GM18858 (cell line): ENCODE measurements around the gene MPZL1.

Experiments
- ATAC-seq: cut with Tn5 transposase; IDR thresholded peaks from one replicate; pipeline ENCODE4 v1.9.1; 2021; ENCODE audit not compliant: unreplicated experiment

Gene MPZL1

DNA sequence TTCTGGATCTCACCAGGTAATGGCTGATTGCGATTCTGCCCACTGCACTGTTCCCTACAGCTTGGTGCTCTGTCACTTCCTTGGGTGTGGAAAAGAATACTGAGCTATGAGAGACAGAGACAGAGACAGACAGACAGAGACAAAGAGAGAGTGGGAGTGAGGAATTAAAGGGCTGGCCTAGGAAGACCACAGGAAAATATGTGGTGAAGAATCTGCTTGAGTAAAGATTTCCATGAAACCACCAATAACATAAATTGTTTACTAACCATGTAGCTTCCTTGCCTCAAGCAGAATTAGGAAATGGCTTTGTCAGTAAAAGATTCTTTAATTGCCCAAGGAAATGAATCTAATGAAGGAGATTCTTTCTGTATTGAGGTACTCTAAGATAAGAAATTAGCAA, 54.4 kb downstream of the MPZL1 start:
- no peak for ATAC-seq

DNA sequence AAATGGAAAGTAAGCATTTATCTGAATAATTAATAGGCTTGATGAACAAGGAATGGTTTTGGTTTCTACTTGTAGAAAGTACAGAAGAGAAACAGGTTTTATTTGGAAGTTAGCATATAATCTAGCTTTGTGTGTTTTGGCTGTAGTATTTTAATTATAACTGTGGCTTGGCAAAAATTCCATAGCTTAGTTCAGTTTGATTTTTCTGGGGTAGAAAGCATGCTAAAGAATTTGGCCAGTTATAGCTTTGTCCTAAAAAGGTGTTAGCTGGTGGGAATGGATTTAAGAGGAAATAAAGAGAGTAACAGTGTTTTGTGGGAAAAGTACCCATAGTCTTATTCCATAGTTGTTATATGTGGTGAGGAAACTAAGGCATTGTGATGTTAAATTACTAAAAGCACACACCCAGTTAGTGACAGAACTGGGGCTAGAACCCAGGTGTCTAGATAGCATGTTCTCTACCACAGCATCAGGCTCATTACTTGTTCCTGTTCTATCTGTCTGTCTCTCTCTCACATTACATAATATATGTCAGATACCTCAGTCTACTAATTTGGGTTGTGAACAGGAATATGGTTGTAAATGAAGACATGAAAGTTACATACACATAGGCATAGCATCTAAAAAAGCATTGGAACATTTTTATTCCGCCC, 55.0 kb downstream of the MPZL1 start:
- ATAC-seq: no peak

- ATAC-seq: no peak
These were observed 55.5 kb downstream of the MPZL1 start for GRCh38 chr1:167777269-167777650.

GRCh38 chr1:167781558-167781957, 59.8 kb downstream of the MPZL1 start:
- no peak for ATAC-seq

GRCh38 chr1:167782946-167783345, 61.2 kb downstream of the MPZL1 start:
- no peak for ATAC-seq

GRCh38 chr1:167784876-167785550, 63.2 kb downstream of the MPZL1 start:
- no peak for ATAC-seq

GRCh38 chr1:167786502-167786901, 64.7 kb downstream of the MPZL1 start:
- no peak for ATAC-seq

DNA sequence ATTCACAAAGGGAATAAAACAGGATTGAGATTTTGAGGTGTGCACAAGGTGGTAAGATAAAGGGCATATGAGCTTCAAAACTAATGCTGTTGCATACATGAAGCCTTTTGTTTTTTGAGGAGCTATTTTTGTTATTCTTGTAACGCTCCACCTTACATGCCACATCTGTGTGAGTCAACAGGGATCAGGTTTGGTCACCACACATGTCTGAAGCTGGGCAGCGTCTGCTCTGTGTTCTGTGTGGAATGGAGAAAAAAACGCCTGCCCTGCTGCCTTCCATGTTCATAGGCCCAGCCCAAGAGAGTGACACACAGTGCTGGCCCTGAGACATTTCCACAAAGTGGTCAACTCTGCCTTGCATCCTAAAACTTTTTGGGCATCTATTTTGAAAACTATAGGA, 67.7 kb downstream of the MPZL1 start:
- ATAC-seq: no peak

GRCh38 chr1:167790117-167790516, 68.3 kb downstream of the MPZL1 start:
- no peak for ATAC-seq

- no peak for ATAC-seq
These were observed 69.8 kb downstream of the MPZL1 start for GRCh38 chr1:167791281-167792187.

- ATAC-seq: no peak
These were observed 70.4 kb downstream of the MPZL1 start for GRCh38 chr1:167792188-167792565.

GRCh38 chr1:167794043-167794442, 72.3 kb downstream of the MPZL1 start:
- ATAC-seq: no peak

DNA sequence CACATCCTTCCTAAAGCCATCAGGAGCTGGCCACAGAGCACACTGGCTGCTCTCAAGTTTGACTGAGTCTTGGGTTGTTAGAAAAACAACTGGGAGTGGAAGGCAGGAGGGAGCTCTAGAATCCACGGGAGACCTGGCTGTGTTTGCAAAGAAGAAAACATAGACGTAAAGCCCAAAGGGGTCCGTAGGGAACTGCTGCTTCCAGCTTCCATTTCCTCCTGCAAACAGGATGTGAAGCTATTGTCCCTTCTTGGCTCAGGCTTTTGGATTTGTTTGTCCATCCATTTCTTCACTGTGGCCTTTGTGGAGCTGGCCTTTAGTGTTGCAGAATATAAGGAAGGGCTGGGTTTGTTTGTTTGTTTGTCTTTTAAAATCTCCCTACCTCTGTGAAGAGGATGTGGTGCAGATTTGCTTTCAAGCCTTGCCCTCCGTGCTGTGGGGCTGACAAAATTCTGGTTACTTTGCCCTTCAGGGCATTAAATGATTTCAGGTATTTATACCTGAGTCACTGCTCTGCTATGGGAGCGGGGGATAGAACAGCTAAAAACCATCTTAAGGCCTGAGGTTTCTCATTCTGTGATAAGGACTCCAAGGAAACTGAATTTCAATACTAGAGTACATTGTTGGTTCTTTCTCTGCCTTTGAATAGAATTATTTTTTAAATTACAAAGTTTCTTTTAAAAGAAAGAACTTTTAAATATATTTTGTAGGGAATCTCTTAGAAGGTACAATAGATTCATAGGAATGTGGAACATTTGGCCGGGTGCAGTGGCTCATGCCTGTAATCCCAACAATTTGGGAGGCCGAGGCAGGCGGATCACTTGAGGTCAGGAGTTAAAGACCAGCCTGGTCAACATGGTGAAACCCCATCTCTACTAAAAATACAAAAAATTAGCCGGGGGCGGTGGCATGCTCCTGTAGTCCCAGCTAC, 74.3 kb downstream of the MPZL1 start:
- no peak for ATAC-seq

DNA sequence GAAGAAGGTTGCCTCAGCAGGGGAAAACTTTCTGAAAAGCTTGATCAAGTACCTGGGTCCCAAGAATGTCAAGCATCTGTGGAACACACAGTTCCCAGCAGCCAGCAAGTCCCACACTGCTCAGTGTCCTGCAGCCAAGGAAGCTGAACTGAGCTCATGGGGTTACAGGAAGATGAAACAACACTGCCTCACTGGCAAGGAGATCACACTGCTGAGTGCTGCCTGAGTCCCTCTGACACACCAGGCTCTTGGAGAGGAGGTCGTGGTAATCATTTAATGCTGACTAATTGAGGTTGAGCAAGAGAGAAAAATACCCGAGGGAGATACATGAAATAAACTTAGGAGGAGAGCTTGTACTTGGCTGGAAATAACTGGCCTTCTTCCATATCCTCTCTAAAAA, 75.2 kb downstream of the MPZL1 start:
- no peak for ATAC-seq

- no peak for ATAC-seq
These were observed 77.2 kb downstream of the MPZL1 start for GRCh38 chr1:167798952-167799351.

DNA sequence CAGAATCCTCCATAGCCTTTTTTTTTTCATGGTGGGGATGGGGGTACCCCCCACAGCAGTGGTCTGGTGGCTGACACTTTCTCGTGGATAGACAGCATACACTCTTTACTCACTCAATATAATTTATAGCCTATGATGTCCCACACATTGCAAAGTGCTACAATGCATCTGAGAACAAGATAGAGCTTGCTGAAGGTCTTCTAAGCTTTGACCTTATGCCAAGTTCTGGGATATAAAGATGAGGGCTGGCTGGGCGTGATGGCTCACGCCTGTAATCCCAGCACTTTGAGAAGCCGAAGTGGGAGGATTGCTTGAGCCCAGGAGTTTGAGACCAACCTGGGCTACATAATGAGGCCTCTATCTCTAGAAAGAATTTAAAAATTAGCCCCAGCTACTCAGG, 78.0 kb downstream of the MPZL1 start:
- ATAC-seq: no peak

GRCh38 chr1:167800251-167800650, 78.5 kb downstream of the MPZL1 start:
- ATAC-seq: no peak

GRCh38 chr1:167802235-167802634, 80.5 kb downstream of the MPZL1 start:
- ATAC-seq: no peak

- ATAC-seq: peak; percentile 87
These were observed 81.8 kb downstream of the MPZL1 start for GRCh38 chr1:167803358-167804207.

DNA sequence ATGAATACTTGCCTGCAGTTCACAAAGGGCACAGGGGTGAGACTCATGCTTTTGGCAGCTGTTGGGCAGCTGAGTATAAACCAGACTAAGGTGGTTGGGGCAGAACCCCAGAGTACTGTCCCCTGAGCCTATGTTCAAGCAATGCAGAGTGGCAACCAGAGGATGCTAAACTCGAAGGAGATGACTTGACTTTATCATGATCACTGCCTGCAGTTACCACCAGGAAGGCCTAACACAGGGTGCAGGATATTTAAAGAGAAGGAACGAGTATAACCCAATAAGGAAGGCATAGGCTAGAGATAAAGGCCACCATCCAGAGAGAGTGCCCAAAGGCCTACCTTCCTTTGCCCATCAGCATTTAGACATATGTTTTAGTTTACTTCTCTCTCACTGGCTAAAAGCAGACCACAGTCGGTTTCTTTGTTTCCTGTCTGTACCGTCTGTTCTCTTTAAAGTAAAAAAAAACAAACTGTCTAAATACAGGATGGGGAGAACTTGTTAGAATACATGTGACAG, 83.3 kb downstream of the MPZL1 start:
- ATAC-seq: no peak
